Stimulated activated CD8-positive, alpha-beta memory T cell treated with anti-CD3 and anti-CD28 coated beads, Interleukin-4, amount 100 ng/mL, for 48 hours (primary cell): ENCODE data around the gene PLA1A.

Experiments
- DNase-seq: peaks from one replicate; pipeline ENCODE4 v3.0.0-alpha.2; 2020

Gene PLA1A

GRCh38 chr3:119641416-119641815, 43.7 kb downstream of the PLA1A start:
- DNase-seq: no peak

GRCh38 chr3:119642746-119643473, 45.2 kb downstream of the PLA1A start:
- no peak for DNase-seq

DNA sequence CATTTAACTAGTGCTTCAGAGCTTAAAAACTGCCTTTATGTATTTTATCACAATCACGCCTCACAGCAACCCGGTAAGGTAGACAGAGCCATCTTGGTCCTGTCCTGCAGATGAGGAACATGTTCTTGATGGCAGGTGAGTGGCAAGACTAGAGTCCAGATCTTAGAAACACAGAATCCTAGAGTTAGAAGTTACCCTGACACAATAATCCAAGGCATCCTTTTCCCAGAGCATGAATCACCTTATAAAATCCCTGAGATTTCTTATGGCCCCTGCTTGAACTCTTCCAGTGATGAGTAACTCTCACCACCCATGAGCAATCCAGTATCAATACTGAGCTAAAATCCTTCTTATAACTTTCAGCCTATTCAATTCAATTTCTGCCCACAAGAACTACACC, 45.8 kb downstream of the PLA1A start:
- DNase-seq: no peak

DNA sequence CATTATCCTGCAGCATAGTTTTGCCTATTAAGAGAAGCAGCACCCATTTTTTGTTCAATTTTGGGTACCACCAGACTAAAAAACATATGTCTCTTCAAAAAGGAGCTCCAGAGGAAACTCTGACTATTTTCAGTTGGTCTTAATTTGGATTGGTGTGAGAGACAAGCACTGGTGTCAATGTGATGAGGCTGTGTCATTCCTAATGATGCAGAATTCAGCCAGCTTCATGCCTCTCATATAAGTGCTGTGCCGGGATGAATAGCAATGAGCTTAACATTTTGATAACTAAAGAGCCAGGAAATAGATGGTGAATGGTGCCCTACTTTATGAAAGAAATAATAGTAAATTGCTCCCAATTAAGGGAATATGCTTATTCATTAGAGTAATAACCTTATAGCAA, 46.8 kb downstream of the PLA1A start:
- no peak for DNase-seq

DNA sequence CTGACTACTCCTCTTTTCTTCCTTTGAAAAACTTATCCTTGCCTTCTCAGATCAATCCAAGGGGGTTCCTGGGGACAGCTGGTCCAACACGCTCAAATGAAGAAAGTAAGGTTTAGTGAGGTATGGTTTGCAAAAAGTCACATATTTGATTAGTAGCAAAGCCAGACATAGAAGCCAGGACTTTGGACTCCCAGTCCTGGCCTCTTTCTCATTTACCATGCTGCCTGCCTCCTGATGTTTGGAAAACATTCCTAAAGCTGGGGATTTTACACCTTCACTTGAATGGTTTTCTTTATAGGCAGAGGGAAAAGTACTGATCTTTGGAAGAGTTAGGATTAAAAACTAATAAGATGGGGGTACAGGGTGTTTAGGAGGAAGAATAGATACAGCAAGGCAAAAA, 48.1 kb downstream of the PLA1A start:
- no peak for DNase-seq

- no peak for DNase-seq
Observed at GRCh38 chr3:119647171-119647570, 49.5 kb downstream of the PLA1A start.

- DNase-seq: no peak
Observed at GRCh38 chr3:119647843-119648575, 50.3 kb downstream of the PLA1A start.

- no peak for DNase-seq
Observed at GRCh38 chr3:119649761-119650160, 52.1 kb downstream of the PLA1A start.

- DNase-seq: no peak
Observed at GRCh38 chr3:119652306-119653033, 54.8 kb downstream of the PLA1A start.

DNA sequence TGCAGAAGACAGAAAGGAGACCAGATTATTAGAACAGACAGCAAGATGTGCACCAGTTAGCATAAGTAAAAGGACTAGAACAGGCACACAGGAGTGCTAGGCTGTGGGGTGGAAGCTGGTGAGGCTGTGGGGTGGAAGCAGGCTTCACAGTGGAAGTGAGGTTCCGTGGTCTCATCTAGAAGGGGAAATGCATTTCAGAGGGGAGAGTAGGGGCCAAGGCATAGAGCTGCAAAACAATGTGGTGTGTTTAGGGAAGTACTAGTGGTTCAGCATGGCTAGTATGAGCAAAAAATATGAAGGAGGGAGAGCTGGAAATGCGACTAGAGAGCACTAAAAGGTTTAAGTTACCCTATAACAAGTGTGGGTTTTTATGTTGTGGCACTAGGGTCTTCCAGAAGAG, 56.2 kb downstream of the PLA1A start:
- no peak for DNase-seq

GRCh38 chr3:119657887-119658702, 60.4 kb downstream of the PLA1A start:
- no peak for DNase-seq

DNA sequence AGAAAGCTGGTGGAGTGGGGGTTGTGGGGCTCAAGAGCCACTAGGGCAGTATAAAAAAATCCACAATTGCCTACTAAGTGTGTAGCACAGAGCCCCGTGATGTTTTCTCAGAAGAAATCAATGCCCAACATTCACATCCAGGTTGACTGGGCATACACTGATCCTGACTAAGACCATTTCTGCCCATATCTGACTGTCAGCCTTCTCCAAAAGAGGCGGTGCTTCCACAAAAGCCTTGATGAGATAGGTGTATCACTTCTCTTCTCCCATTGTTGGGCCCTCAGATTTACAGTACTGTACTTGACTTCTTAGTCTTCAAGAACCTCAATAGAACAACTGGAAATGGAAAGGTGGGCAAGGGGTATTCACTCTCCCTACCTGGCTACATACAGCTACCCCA, 61.3 kb downstream of the PLA1A start:
- DNase-seq: no peak

DNA sequence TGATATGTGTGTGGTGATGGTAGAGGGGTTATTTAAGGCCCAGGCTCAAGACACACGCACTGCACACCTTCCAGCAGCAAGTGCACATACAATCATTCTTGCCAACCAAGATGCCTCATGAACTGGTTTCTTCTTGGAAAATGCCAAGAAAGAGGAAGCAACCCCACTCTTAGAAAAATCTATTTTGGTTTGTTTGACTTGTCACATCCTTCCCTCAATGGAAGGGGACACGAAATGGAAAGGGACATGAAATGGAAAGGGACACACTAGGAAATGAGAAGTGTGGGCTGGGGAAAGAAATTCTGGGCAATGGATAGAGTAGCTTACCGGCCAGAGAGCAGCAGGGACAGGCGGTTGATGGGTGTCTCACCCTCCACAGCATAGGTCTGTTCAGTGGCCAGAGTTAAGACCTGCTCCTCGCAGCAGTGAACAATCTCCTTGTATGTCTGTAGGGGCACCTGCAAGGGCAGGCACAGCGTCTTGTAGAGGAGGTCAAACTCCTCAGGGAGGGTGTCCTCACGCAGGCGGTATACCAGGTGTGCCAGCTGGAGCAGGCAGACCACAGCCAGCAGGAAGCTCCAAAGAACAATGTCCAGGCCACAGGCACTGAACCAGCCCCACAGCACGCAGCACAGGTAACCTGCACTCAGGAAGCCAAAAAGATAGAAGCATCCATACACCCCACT, 62.1 kb downstream of the PLA1A start:
- DNase-seq: no peak

- DNase-seq: no peak
Observed at GRCh38 chr3:119660474-119661440, 63.1 kb downstream of the PLA1A start, which contains the start of gene POPDC2. POPDC2 (minus strand) TSS chr3:119660589; CDS start chr3:119660423, 166 bp downstream.

- DNase-seq: no peak
Observed at GRCh38 chr3:119662604-119663373, 65.1 kb downstream of the PLA1A start.

- DNase-seq: no peak
Observed at GRCh38 chr3:119663885-119664284, 66.2 kb downstream of the PLA1A start.

DNA sequence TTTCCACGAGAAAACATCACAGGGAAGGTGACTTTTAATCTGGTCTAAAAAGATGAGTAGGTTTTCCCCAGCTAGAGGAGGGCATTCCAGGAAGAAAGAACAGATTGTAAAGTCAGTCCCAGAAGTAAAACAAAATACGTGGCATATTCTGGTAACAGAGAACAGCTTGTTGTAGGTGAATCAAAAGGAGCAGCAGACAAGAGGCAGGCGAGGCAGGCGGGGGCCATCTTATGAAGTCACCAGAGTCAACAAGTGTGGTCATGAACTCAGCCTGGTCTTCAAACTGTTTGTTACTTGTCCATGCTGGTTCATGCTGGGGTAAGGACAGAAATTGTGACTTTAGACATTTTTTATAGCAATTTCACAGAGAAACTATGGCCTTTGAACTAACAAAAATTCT, 66.7 kb downstream of the PLA1A start:
- DNase-seq: no peak

DNA sequence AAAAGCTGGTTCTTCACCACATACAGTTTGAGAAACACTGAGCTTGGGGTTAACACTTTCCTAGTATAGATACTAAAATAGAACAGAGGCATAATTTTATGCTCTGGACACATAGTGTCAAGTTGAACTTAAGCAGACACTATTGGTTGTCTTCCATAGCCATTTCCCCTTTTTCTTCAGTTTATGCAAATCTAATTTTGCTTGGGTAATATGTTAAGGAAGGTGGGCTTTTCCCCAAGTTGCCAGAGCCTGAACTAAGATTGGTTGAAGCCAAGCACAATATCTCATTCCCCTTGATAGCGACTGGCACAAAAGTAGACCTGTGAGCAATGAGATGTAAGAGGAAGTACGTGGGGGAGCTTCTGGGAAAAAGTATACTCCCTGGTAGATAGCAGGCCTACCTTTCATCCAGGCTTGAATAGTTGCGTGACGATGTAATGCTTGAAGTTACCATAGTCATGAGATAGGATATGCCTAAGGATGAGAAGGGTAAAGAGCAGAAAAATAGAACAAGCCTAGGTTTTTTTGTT, 67.2 kb downstream of the PLA1A start:
- no peak for DNase-seq

DNA sequence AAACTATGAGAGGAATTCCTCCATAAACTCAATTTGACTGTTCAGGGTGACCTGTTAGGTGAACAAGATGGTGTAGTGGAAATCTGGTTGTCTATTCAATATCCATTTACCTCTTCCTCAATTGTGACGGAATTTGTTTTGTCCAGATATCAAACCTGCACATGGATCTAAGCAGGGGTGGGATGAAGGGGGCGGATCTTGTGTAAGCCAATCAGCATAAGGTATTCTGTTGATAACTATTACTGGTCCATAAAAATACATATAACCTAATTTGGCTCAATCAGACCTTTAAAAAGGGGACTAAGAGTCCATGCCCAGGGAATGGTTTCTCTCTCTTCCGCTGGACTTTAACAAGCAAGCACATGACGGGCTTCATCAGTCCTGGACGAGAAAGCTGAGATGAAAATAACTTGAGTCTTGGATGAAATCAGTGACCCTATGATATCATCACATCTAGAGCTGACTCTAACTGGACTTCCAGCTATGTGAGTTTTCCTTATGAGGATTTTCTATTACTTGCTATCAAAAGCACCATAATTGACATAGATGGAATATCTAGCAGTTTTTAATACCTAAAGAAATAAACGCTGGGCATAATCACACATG, 68.4 kb downstream of the PLA1A start:
- no peak for DNase-seq
